ENCODE data around the gene GLIPR1L2. TPM values are rescaled to one million over a fixed set of nuclear protein-coding genes. Genes with fewer than 3 reads are reported as not detected.
"Not testable (repeated sequence)": the region's sequence is repeated elsewhere in the genome, so short reads cannot be mapped to it uniquely, and the experiment has no call there.

Gene GLIPR1L2
- total and polyA plus RNA-seq, 2 experiments from 2014 or later: 0.92 TPM; not detected in 1

GRCh38 chr12:75439048-75439447 is 48.2 kb downstream of the GLIPR1L2 start:
- Histone ChIP-seq H3K36me3 (replicated peaks; ENCODE audit: insufficient read depth, low read depth) (no peaks in the 10 kb centered on the region), H3K79me2 (no peaks in the 10 kb centered on the region), H3K4me1 (ENCODE audit: insufficient read depth) (peaks cover 2% of the 10 kb centered on the region), H3K4me2 (no peak overlapping the region), H3K9me2 (replicated peaks; ENCODE audit: insufficient read depth) (no peaks in the 10 kb centered on the region), H4K20me1 (ENCODE audit: insufficient read depth, poor library complexity, severe bottlenecking) (no peaks in the 10 kb centered on the region), H3K4me3 (no peak overlapping the region), H3K27me3 (no peaks in the 10 kb centered on the region), H3K9me3 (ENCODE audit: low read depth) (no peaks in the 10 kb centered on the region), H3K27ac (no peak overlapping the region), H2AFZ (no peak overlapping the region)
- TF ChIP-seq EZH2phosphoT487 (IDR thresholded peaks at IDR 0.05; ENCODE audit: low read depth, severe bottlenecking, unreplicated experiment) (no peak), CTCF (IDR thresholded peaks at IDR 0.05; ENCODE audit: poor library complexity) (no peak), EZH2 (IDR thresholded peaks at IDR 0.05; ENCODE audit: borderline replicate concordance) (no peak)
- DNase-seq (ENCODE audit: low spot score): no peak
- WGBS (ENCODE audit: low lambda C conversion rate, missing lambda C conversion rate): 90% methylated on average over 2 of the region's 2 CpGs

- no peaks in the 10 kb centered on the region for H3K9me3 ChIP-seq (ENCODE audit: low read depth)
- H3K4me2 ChIP-seq: no peak overlapping the region
- H3K36me3 ChIP-seq (replicated peaks; ENCODE audit: insufficient read depth, low read depth): no peaks in the 10 kb centered on the region
- no peak overlapping the region for H3K4me3 ChIP-seq
- H3K9me2 ChIP-seq (replicated peaks; ENCODE audit: insufficient read depth): no peaks in the 10 kb centered on the region
- TF ChIP-seq EZH2phosphoT487 (IDR thresholded peaks at IDR 0.05; ENCODE audit: low read depth, severe bottlenecking, unreplicated experiment) (no peak), CTCF (IDR thresholded peaks at IDR 0.05; ENCODE audit: poor library complexity) (no peak), EZH2 (IDR thresholded peaks at IDR 0.05; ENCODE audit: borderline replicate concordance) (no peak)
- H3K27me3 ChIP-seq: no peaks in the 10 kb centered on the region
- no peak for DNase-seq (ENCODE audit: low spot score)
- H3K79me2 ChIP-seq: no peaks in the 10 kb centered on the region
- H3K27ac ChIP-seq: no peak overlapping the region
- H4K20me1 ChIP-seq (ENCODE audit: insufficient read depth, poor library complexity, severe bottlenecking): no peaks in the 10 kb centered on the region
- H2AFZ ChIP-seq: no peak overlapping the region
- H3K4me1 ChIP-seq (ENCODE audit: insufficient read depth): peaks cover 2% of the 10 kb centered on the region
Observed at GRCh38 chr12:75439930-75440329, 49.0 kb downstream of the GLIPR1L2 start.

GRCh38 chr12:75441687-75442449 is 51.0 kb downstream of the GLIPR1L2 start:
- H3K4me3 ChIP-seq; H3K27me3 ChIP-seq; H3K36me3 ChIP-seq (replicated peaks; ENCODE audit: insufficient read depth, low read depth); H3K9me2 ChIP-seq (replicated peaks; ENCODE audit: insufficient read depth); H4K20me1 ChIP-seq (ENCODE audit: insufficient read depth, poor library complexity, severe bottlenecking); H3K9me3 ChIP-seq (ENCODE audit: low read depth); DNase-seq (ENCODE audit: low spot score); H3K4me1 ChIP-seq (ENCODE audit: insufficient read depth); H3K79me2 ChIP-seq; H2AFZ ChIP-seq: not testable (repeated sequence)
- H3K4me2 ChIP-seq: peak overlapping the region; percentile 8
- H3K27ac ChIP-seq: peak overlapping the region; percentile 69
- WGBS (ENCODE audit: low lambda C conversion rate, missing lambda C conversion rate): 78% methylated on average over 4 of the region's 4 CpGs

- not testable (repeated sequence) for H4K20me1 ChIP-seq (ENCODE audit: insufficient read depth, poor library complexity, severe bottlenecking); H3K4me1 ChIP-seq (ENCODE audit: insufficient read depth); DNase-seq (ENCODE audit: low spot score); H3K4me3 ChIP-seq; H3K79me2 ChIP-seq; H3K27me3 ChIP-seq; H3K9me3 ChIP-seq (ENCODE audit: low read depth); H3K9me2 ChIP-seq (replicated peaks; ENCODE audit: insufficient read depth); H3K36me3 ChIP-seq (replicated peaks; ENCODE audit: insufficient read depth, low read depth); H2AFZ ChIP-seq
- WGBS (ENCODE audit: low lambda C conversion rate, missing lambda C conversion rate): 27% methylated on average over 3 of the region's 3 CpGs
- Histone ChIP-seq H3K4me2 (peak overlapping the region; percentile 8), H3K27ac (peak overlapping the region; percentile 69)
Observed at GRCh38 chr12:75442454-75442853, 51.6 kb downstream of the GLIPR1L2 start.

Measured in hepatocyte (in vitro differentiated cells).